22Rv1 (cell line): ENCODE results near the gene ZNF282.

ENCODE experiments used
- H3K27ac ChIP-seq: fragments of 450-650 bp; 2 replicates; pipeline ENCODE4 v1.5.1; 2017
- ZFX ChIP-seq: fragments of 450-650 bp; IDR thresholded peaks from 2 replicates; pipeline ENCODE4 v1.6.1; 2017; ENCODE audit warnings: antibody characterized with exemption, borderline replicate concordance
- TF ChIP-seq, protein P1 (sequence below): fragments of 450-650 bp; IDR thresholded peaks from 2 replicates; pipeline ENCODE4 v1.5.1; 2017; ENCODE audit warnings: mild to moderate bottlenecking

ZNF282 gene

DNA sequence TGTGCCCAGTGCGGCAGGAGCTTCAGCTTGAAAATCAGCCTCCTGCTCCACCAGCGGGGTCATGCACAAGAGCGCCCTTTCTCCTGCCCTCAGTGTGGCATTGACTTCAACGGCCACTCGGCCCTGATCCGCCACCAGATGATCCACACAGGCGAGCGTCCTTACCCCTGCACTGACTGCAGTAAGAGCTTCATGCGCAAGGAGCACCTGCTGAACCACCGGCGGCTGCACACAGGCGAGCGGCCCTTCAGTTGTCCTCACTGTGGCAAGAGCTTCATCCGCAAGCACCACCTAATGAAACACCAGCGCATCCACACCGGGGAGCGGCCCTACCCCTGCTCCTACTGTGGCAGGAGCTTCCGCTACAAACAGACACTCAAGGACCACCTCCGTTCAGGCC is 16.1 kb upstream of the ZNF282 start:
- no peak for TF ChIP-seq ZFX
- TF ChIP-seq, protein P1, sequence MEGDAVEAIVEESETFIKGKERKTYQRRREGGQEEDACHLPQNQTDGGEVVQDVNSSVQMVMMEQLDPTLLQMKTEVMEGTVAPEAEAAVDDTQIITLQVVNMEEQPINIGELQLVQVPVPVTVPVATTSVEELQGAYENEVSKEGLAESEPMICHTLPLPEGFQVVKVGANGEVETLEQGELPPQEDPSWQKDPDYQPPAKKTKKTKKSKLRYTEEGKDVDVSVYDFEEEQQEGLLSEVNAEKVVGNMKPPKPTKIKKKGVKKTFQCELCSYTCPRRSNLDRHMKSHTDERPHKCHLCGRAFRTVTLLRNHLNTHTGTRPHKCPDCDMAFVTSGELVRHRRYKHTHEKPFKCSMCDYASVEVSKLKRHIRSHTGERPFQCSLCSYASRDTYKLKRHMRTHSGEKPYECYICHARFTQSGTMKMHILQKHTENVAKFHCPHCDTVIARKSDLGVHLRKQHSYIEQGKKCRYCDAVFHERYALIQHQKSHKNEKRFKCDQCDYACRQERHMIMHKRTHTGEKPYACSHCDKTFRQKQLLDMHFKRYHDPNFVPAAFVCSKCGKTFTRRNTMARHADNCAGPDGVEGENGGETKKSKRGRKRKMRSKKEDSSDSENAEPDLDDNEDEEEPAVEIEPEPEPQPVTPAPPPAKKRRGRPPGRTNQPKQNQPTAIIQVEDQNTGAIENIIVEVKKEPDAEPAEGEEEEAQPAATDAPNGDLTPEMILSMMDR, result no peak
- no peak overlapping the region for H3K27ac ChIP-seq

DNA sequence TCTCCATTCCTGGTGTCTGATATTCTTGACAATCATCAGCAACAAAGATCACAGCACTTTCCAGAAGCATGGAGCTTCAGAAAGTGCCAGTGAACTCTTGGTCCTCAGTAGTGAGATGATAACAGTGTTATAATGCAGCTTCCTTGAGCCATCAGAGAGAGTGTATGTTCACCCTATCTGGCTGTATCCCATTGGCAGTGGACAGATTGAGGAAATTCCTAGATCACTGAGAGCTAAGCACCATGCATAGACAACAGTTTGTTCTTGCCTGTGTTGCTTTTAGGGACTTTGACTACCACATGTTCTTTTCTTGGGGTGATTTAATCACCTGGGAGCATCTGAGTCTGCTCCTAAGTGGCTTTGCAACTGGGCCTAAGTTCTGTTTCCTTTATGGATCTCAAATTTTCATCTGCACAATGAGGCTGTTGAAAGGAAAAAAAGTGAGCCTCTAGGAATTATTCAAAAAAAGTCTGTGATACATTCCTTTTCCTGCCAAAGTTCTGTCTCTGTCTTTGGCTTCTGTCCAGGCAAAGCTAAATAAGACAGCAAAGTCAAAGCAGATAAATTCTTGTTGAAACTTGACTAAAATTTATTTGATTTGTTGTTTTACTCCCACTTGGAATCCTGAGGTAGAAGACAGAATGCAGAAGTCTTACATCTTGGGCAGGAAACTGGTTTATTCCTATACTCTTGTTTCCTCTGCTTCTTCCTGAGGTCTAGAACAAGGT is 14.5 kb upstream of the ZNF282 start:
- H3K27ac ChIP-seq, result 0 out of 2 replicates have a peak overlapping the region, but pooled peaks have one; percentile 10
- TF ChIP-seq, protein P1, result no peak
- no peak for TF ChIP-seq ZFX

DNA sequence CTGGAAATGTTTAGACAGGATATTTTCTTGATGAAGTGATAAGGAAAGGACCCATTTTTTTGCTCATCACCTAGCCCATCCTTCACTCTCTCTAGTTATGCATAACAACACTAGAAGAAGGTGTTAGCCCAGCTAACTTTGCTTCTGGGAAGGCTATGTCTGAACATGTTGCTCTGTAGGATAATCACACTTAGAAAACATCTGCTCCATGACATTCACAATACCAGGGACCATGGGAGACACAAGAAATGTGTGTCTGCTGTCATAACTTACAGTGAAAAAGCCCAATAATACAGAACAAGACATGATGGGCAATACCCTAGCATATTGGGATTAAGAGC is 13.9 kb upstream of the ZNF282 start:
- 0 out of 2 replicates have a peak overlapping the region, but pooled peaks have one; percentile 10 for H3K27ac ChIP-seq
- TF ChIP-seq ZFX, result no peak
- TF ChIP-seq, protein P1, result no peak

DNA sequence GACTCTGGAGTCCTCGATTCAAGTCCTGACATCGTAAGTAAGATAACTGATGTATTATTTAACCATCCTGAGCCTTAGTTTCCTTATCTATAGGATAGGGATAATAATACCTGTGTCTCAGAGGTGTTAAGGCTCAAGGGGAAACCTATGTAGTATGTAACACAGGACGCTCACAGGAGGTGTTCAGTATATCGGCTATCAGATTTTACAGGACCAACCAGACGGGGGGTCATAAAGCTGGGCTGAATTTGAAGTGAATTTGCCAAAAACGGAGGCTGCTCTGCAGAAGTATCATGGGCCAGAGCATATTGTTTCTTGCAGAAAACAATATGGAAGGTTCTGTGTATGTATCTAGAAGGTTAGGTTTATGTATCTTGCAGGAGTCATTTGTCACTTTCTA is 11.1 kb upstream of the ZNF282 start:
- H3K27ac ChIP-seq, result no peak overlapping the region
- TF ChIP-seq, protein P1, result no peak
- no peak for TF ChIP-seq ZFX

DNA sequence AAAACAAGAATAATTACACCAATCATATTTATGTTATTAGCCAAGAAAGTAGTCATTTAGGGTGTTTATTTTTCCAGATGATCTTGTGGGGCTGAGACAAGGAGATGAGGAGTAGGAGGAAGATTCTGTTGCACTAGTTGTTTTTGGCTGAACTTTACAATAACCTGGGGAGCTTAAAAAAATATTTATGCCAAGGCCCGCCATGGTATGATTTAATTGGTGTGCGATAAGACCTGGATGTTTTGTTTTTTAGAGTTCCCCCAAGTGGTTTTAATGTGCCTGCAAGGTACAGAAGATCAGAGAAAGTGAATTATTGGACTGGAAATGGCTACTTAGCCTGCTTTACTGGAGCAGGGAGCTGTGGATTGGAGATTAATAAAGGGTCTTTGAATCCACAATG is 7.1 kb upstream of the ZNF282 start:
- no peak overlapping the region for H3K27ac ChIP-seq
- TF ChIP-seq ZFX, result no peak
- TF ChIP-seq, protein P1, result no peak

DNA sequence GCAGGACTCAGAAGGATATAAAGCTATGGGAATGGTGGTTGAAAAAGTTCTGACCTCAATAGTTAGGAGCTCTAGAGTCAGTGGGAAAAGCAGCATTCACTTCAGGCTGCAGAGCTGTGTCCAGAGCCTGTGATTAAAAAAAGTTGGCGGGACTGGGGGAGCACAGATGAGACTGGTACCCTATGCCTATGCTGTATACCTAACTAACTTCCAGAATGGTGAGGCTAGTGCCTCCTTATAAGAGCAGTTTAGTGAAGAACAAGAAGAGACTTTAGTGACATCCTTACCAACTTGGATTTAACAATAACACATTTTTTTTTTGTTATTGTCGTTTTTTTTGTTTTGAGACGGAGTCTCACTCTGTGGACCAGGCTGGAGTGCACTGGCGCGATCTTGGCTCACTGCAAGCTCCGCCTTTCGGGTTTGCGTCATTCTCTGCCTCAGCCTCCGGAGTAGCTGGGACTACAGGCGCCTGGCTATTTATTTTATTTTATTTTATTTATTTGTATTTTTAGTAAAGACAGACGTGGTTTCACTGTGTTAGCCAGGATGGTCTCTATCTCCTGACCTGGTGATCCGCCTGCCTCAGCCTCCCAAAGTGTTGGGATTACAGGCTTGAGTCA is 6.6 kb upstream of the ZNF282 start:
- H3K27ac ChIP-seq, result no peak overlapping the region
- TF ChIP-seq, protein P1, result no peak
- TF ChIP-seq ZFX, result no peak

DNA sequence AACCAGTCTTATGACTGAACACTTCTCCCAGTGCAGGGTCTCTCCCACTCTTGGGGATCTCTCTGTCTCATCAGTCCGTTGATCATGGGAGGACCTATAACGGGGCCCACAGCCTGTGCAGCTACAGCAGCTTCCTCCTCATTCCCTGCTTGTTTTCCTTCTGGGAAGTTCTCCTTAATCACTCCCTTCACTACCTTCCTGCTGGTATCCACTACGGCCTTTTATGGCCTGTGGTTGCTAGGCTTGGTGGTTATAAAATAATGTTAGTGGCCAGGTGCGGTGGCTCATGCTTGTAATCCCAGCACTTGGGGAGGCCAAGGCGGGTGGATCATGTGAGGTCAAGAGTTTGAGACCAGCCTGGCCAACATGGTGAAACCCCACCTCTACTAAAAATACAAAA is 3.5 kb upstream of the ZNF282 start:
- TF ChIP-seq, protein P1, result no peak
- no peak for TF ChIP-seq ZFX
- peak overlapping the region; percentile 71 for H3K27ac ChIP-seq
